NOMO-1 (cell line): ENCODE results near the gene NRARP.
A peak's percentile ranks its signal among the peaks of the same experiment; 100 is the strongest.
"Not testable (repeated sequence)": the region's sequence is repeated elsewhere in the genome, so short reads cannot be mapped to it uniquely, and the experiment has no call there.

Experiments used
- DNase-seq, 2 experiments: peaks; one replicate each; lab custom pipeline; 2025; ENCODE audit not compliant: unreplicated experiment in 2 of 2; lab: John Stamatoyannopoulos, UW

Gene NRARP

GRCh38 chr9:137302118-137302448, at the start of gene NRARP:
NRARP (minus strand) TSS chr9:137302271; CDS start chr9:137301928, 343 bp downstream.
- peak; percentile 87 to 93 for DNase-seq

GRCh38 chr9:137350696-137351584, 48.9 kb upstream of the NRARP start:
- no peak for DNase-seq

DNA sequence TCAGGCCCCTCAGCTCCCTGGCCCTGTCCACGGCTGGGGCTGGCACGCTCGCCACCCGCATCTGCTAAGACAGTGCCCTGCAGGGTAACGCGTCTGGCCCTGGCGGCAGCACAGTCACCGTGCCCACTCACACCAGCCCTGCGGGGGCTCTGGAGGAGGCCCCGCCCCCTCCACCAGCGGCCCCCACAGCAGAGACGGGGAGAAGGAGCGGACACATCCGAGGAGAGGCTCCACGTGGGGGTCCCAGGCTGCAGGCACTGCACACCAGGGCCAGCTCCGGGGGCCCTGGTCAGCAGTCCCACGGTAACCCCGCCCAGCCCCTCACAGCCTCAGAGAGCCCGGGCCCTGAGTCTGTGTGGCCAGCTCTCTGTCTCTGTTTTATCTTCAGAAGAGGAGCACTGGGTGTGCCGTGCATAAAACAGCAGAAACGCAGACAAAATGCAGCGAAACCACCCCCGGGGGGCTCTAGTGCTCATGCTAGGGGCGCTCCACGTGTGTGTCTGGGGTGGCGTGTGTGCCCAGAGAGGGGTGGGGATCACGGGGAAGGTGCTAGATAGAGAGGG, 47.5 kb upstream of the NRARP start:
- no peak for DNase-seq

GRCh38 chr9:137348769-137349470, 46.8 kb upstream of the NRARP start:
- no peak for DNase-seq

GRCh38 chr9:137347928-137348327, 45.9 kb upstream of the NRARP start:
- DNase-seq: no peak

DNA sequence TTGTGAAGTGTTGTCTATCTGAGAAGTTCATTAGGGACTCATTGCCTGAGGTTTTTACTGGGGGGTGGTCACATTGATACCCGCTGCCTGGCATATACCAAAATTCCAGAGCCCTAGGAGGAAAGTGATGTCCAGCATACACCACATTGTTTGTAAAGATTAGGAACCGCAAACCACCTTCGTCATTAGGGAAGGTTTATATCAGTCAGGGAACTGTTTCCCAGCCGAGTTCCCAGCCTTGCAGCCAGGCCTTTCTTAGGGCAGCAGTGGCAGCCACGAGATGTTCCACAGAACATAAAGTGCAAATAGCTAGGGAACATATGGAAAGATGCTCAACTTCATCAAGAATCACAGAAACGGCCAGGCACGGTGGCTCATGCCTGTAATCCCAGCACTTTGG, 40.4 kb upstream of the NRARP start:
- DNase-seq: no peak

DNA sequence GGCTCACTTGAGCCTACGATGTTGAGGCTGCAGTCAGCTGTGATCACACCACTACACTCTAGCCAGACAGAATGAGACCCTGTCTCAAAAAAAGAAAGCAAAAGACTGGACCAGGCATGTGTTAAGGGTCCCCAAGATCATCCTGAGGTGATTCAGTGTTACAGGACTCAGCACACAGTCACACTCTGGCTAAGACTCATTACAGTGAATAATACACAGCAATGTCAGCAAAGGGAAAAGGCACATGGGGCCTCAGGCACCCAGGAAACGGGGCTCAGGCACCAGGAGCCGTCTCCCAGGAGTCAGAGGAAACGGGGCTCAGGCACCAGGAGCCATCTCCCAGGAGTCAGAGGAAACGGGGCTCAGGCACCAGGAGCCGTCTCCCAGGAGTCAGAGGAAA, 39.2 kb upstream of the NRARP start:
- DNase-seq: no peak

DNA sequence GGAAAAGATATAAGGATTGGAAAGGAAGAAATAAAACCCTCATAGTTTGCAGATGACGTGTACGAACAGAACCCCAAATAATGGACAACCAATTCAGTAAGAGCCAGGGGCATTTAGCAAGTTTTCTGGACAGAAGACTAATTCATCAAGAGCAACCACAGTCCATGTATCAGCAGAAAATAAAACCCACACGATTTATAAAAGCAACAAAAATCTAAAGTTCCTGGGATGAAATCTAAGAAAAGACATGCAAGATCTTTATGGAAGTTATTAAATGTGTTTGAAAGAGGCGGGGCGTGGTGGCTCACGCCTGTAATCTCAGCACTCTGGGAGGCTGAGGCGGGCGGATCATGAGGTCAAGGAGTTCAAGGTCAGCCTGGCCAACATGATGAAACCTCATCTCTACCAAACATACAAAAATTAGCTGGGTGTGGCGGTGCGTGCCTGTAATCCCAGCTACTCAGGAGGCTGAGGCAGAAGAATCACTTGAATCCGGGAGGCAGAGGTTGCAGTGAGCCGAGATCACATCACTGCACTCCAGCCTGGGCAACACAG, 37.9 kb upstream of the NRARP start:
- not testable (repeated sequence) for DNase-seq

GRCh38 chr9:137339045-137339907, 37.2 kb upstream of the NRARP start:
- DNase-seq: no peak

DNA sequence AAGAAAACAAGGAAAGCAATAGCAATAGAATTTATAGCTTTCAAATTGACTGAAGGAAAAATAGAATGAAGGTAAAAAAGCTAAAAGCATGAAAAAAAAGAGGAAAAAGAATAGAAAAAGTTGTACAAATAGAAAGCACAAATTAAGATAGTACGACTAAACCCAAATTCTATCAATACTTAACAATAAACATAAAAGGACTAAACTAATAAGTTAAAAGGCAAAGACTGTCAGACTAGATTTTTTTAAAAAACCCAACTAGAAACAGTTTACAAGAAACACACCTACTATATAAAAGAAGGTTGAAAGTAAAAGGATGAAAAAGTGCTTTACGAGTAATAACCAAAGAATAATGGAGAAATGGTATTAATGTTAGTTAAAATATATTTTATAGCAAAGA, 34.7 kb upstream of the NRARP start:
- DNase-seq: no peak

DNA sequence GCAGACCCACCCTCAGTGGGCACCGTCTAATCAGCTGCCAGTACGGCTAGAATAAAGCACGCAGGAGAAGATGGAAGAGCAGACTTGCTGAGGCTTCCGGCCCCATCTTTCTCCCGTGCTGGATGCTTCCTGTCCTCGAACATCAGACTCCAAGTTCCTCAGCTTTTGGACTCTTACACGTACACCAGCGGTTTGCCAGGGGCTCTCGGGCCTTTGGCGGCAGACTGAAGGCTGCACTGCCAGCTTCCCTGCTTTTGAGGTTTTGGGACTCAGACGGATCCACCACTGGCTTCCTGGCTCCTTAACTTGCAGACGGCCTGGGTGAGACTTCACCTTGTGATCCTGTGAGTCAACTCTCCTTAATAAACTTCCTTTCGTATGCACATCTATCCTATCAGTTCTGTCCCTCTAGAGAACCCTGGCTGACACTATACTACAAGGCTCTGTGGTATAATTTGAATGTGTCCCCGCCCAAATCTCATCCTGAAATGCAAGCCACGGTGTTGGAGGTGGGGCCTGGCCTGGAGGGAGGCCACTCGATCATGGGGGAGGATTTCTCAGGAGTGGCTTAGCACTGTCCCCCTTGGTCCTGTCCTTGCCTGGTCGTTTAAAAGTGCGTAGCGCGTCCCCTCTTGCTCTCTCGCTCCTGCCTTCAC, 31.1 kb upstream of the NRARP start:
- no peak for DNase-seq

DNA sequence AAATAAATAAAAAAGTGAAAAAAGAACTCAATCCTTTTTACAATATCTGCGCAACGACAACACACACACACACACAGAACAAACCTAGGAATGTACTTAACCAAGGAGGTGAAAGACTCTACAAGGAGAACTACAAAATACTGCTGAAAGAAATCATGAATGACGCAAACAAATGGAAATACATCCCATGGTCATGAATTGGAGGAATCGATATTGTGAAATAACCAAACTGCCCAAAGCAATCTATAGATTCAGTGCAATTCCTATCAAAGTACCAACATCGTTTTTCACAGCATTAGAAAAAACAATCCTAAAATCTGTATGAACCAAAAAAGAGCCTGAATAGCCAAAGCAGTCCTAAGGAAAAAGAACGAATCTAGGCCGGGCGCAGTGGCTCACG, 29.9 kb upstream of the NRARP start:
- no peak for DNase-seq

DNA sequence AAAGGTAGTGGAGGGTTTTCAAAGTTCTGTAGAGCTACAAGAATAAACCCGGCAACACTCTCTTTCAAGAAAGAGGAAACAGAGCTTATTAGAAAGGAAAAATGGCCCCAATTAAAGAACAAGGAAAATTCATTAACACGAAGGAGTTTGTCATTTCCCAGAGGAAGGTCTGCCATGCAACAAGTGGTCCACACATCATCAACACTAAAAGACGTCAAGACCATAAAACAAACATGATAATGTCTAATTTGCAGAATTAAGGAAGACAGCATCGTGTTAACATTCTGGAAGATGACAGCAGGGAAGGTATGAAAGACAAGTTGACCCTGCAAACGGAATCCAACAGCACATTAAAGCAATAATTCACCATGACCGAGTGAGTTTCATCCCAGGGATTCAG, 28.6 kb upstream of the NRARP start:
- DNase-seq: no peak

DNA sequence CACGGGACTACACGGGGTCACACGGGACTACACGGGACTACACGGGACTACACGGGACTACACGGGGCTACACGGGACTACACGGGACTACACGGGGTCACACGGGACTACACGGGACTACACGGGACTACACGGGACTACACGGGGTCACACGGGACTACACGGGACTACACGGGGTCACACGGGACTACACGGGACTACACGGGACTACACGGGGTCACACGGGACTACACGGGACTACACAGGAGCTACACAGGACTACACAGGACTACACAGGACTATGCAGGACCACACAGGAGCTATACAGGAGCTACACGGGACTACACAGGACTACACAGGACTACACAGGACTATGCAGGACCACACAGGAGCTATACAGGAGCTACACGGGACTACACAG, 27.5 kb upstream of the NRARP start:
- not testable (repeated sequence) for DNase-seq

DNA sequence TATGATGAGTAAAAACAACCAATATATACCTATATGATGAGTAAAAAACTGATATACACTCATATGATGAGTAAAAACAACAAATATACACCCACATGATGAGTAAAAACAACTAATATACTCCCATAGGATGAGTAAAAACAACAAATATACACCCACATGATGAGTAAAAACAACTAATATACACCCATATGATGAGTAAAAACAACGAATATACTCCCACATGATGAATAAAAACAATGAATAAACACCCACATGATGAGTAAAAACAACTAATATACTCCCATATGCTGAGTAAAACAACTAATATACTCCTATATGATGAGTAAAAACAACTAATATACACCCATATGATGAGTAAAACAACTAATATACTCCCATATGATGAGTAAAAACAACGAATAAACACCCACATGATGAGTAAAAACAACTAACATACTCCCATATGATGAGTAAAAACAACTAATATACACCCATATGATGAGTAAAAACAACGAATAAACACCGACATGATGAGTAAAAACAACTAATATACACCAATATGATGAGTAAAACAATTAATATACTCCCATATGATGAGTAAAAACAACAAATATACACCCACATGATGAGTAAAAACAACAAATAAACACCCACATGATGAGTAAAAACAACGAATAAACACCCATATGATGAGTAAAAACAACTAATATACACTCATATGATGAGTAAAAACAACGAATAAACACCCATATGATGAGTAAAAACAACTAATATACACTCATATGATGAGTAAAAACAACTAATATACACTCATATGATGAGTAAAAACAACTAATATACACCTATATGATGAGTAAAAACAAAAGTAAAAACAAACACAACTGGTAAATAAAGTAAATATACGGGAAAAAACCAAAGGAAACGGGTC, 25.8 kb upstream of the NRARP start:
- not testable (repeated sequence) for DNase-seq

- DNase-seq: no peak
Measured at GRCh38 chr9:137326445-137327065, 24.5 kb upstream of the NRARP start.

DNA sequence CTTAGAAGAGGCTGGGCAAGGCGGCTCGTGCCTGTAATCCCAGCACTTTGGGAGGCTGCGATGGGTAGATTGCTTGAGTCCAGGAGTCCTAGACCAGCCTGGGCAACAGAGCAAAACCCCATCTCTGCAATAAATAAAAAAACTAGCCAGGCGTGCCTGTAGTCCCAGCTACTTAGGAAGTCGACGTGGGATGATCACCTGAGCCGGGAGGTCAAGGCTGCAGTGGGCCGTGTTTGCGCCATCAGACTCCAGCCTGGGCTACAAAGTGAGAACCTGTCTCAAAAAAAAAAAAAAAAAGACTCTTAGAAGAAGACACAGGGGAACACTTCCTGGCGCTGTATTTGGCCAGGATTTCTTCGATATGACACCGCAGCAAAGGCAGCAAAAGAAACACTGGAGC, 23.7 kb upstream of the NRARP start:
- DNase-seq: no peak

DNA sequence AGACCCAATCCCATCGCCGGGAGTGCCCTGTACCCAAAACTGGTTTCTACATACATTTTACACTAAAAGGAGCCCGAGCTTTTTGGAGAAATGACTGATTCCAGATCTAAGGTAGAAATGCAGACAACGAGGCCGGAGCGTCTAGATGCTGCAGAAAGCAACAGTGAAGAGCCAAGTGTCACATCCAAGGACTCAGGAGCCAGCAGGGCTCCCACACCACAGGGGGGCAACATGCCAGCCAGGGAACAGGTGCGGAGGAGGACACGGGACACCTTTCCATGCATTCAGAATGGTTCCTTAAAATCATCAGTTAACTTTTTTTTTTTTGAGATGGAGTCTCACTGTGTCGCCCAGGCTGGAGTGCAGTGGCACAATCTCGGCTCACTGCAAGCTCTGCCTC, 23.1 kb upstream of the NRARP start:
- DNase-seq: no peak
